Colonic mucosa (tissue), 4 donors: Measurements from ENCODE around the gene GNB1L. TPM values are rescaled to one million over a fixed set of nuclear protein-coding genes. Genes with fewer than 3 reads are reported as not detected.

Experiments
- DNase-seq: peaks from one replicate; pipeline ENCODE4 v3.0.0-alpha.2; 2020
- H3K27ac ChIP-seq: fragments of 200-600 bp; one replicate; pipeline ENCODE4 v1.8.0; 2021
- H3K27me3 ChIP-seq: fragments of 200-600 bp; one replicate; pipeline ENCODE4 v1.8.0; 2021
- H3K36me3 ChIP-seq: fragments of 200-600 bp; one replicate; pipeline ENCODE4 v1.8.0; 2021
- H3K4me1 ChIP-seq: fragments of 200-600 bp; one replicate; pipeline ENCODE4 v1.8.0; 2021; ENCODE audit warnings: mild to moderate bottlenecking
- H3K4me3 ChIP-seq: fragments of 200-600 bp; one replicate; pipeline ENCODE4 v1.8.0; 2021
- H3K9ac ChIP-seq, 2 donors: one replicate each; pipeline ENCODE4 v1.7.0; 2013; ENCODE audit warnings: control low read depth in 2 of 2, low read depth in 2 of 2, low read length in 2 of 2
- H3K9me3 ChIP-seq: fragments of 200-600 bp; one replicate; pipeline ENCODE4 v1.8.0; 2021
- intact Hi-C: fragments of 100-400 bp; cut with DNase I; formaldehyde crosslinking; loops from one replicate; pipeline ENCODE4 v1.14.1; 2022
- total RNA-seq, 2 donors: library from RNA; stranded (reverse); fragmentation: NEBNext Ultra II Directional in 1 of 2; extraction: Animal tissue kit (Norgen Biotek cat#: 25700) in 1 of 2; gene quantifications; one replicate each; pipeline ENCODE4 v1.2.1, GENCODE V29; 2021
- TF ChIP-seq, protein P1 (sequence below): fragments of 200-600 bp; IDR thresholded peaks from one replicate; pipeline ENCODE4 v1.8.0; 2022; ENCODE audit warnings: antibody characterized with exemption, mild to moderate bottlenecking
- donor health status: healthy.
- donor health status: DM: no; HTN: no; CAD: no.
- donor health status: DM: no; HTN: no; CAD: no.

Gene GNB1L
- total RNA-seq, 2 donors from 2014 or later, result 4.4 to 10.2 TPM

DNA sequence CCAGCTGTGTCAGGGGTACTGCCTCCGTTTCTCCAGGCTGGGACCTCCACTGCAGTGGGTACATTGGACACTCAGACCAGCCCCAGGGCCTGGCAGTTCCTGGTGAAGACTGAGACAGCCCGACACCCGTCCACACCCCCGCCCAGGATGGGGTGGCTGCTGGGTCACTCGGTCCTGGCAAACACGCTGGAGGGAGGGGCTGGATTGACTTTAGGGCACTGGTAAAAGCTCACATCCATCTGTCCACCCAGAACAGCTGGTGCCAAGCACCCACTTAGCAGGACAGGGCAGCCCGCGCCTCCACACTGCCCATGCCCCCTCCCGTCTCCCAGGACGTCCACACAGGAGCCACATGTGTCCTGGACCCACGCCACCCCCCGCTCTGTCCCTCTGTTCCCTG, 104.8 kb downstream of the GNB1L start:
- H3K4me1 ChIP-seq, result no peaks in the 10 kb centered on the region
- no peaks in the 10 kb centered on the region for H3K9me3 ChIP-seq
- intact Hi-C loops, result no loop called here
- H3K4me3 ChIP-seq, result no peak overlapping the region
- TF ChIP-seq, protein P1, sequence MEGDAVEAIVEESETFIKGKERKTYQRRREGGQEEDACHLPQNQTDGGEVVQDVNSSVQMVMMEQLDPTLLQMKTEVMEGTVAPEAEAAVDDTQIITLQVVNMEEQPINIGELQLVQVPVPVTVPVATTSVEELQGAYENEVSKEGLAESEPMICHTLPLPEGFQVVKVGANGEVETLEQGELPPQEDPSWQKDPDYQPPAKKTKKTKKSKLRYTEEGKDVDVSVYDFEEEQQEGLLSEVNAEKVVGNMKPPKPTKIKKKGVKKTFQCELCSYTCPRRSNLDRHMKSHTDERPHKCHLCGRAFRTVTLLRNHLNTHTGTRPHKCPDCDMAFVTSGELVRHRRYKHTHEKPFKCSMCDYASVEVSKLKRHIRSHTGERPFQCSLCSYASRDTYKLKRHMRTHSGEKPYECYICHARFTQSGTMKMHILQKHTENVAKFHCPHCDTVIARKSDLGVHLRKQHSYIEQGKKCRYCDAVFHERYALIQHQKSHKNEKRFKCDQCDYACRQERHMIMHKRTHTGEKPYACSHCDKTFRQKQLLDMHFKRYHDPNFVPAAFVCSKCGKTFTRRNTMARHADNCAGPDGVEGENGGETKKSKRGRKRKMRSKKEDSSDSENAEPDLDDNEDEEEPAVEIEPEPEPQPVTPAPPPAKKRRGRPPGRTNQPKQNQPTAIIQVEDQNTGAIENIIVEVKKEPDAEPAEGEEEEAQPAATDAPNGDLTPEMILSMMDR, result no peak
- H3K27me3 ChIP-seq, result peaks cover 18% of the 10 kb centered on the region
- no peak for DNase-seq
- H3K27ac ChIP-seq, result no peak overlapping the region
- H3K36me3 ChIP-seq, result no peaks in the 10 kb centered on the region
- no peak overlapping the region for H3K9ac ChIP-seq

DNA sequence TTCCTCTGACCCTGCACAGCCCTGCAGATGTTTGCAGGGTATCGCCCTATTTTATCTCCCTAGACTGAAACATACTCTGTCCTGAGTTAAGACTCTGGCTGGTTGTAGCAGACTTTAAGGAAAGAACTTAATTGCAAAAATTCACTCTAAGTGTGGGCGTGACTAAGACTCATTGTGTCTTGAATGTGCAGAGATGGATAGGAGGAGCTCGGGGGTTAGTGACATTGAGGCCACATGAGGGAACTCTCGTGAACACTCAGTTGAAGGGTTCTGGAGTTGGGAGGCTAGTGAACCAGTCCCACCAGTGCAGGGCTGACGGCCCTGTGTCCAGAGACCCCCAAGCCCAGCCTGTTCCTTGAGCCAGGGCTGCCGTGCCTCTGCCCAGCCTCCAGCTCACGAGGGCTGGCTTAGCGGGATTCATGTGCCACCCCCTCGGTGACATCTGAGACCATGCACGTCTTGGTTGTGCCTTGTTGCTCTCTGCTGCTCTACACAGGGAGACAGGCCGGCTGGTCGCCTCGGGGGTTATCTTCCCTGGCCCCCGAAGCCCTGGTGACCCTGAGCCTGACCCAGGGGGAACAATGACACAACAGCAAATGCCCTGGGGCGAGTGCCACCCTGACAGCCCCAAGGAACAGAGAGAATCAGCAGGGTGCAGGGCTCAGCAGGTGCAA, 105.5 kb downstream of the GNB1L start:
- intact Hi-C loops, result no loop called here
- Histone ChIP-seq H3K9ac (no peak overlapping the region), H3K27me3 (peaks cover 11% of the 10 kb centered on the region)

DNA sequence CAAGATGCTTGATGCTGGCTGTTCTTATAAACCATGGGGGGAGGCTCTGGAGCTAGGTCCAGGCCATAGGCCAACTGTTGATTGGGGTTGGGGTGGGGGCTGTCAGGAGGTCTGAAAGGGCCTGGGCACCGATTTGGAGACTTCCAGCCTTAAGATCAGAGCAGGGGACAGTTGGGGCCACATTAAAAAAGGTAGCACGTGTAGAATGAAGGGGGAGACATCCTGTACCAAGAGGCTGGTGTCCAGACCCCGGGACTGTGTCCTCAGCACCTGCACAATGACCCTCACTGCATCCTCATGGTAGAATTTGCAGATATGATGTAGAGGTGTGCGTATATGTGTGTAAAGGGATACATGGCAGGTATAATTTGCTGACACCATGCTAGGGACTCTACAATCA, 106.5 kb downstream of the GNB1L start:
- Histone ChIP-seq H3K27ac (no peak overlapping the region), H3K4me3 (no peak overlapping the region), H3K4me1 (no peaks in the 10 kb centered on the region), H3K9me3 (no peaks in the 10 kb centered on the region), H3K36me3 (no peaks in the 10 kb centered on the region), H3K27me3 (peaks cover 3% of the 10 kb centered on the region), H3K9ac (no peak overlapping the region)
- TF ChIP-seq, protein P1, result no peak
- no peak for DNase-seq
- intact Hi-C loops, result no loop called here

More for the DNA sequence above, 105.5 kb downstream of the GNB1L start:
- TF ChIP-seq, protein P1, result no peak
- Histone ChIP-seq H3K36me3 (no peaks in the 10 kb centered on the region), H3K4me3 (no peak overlapping the region), H3K9me3 (no peaks in the 10 kb centered on the region), H3K27ac (no peak overlapping the region), H3K4me1 (no peaks in the 10 kb centered on the region)
- DNase-seq, result no peak

DNA sequence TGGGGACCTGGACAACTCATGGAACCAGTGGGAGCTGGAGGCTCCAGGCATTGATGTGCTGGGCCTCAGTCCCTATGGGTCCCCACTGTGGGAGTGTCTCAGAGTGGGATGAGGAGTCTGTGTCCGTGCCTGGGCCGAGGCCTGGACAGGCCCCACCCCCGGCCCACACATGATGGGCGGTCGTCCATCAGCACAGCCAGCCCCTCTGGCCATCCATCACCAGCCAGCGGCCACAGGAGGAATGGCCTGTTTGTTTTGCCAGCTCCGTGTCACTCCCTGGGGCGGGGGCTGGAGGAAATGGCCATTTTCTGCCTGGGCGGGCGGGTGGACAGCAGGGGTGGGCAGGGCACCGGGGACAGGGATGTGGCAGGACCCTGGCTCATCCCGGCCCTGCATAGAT, 107.1 kb downstream of the GNB1L start:
- DNase-seq, result no peak
- intact Hi-C loops, result no loop called here
- H3K27me3 ChIP-seq, result no peaks in the 10 kb centered on the region
- H3K4me3 ChIP-seq, result no peak overlapping the region
- H3K9me3 ChIP-seq, result no peaks in the 10 kb centered on the region
- TF ChIP-seq, protein P1, result no peak
- no peak overlapping the region for H3K9ac ChIP-seq
- H3K36me3 ChIP-seq, result no peaks in the 10 kb centered on the region
- no peak overlapping the region for H3K27ac ChIP-seq
- no peaks in the 10 kb centered on the region for H3K4me1 ChIP-seq

DNA sequence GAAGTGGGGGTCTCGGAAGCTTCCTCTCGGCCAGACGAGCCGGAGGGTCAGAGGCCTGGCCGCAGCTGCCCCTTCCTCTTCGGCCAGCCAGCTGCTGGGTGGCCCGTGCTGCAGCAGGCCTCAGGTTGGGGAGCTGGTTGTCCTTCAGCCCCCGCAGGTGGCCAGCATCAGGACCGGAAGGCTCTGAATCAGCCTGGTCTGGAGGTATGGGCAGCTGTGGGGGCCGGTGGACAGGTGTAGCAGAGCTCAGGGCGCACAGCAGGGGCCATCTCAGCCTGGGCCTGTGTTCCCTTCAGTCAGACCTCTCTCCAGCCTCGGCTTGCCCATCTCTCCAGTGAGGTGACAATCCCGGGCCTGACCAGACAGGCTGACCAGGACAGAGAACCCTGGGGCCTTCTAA, 107.9 kb downstream of the GNB1L start:
- intact Hi-C loops, result no loop called here
- no peak for DNase-seq
- H3K4me1 ChIP-seq, result no peaks in the 10 kb centered on the region
- H3K9me3 ChIP-seq, result no peaks in the 10 kb centered on the region
- no peaks in the 10 kb centered on the region for H3K36me3 ChIP-seq
- no peak overlapping the region for H3K27ac ChIP-seq
- TF ChIP-seq, protein P1, result no peak
- no peak overlapping the region for H3K9ac ChIP-seq
- H3K4me3 ChIP-seq, result no peak overlapping the region
- no peaks in the 10 kb centered on the region for H3K27me3 ChIP-seq
